ENCODE results near the gene NKAIN2. TPM values are rescaled to one million over a fixed set of nuclear protein-coding genes. Genes with fewer than 3 reads are reported as not detected.

Gene NKAIN2
- total RNA-seq, 1 experiment from 2014 or later, result not detected

- intact Hi-C loops (cut with micrococcal nuclease), result no loop called here
- ChIA-PET POLR2A (no interaction called here), CTCF (no interaction called here), RAD21 (ENCODE audit: low non-redundant PET in 1 of 2, low total read pairs in 2 of 2, uncharacterized antibody in 2 of 2, unreplicated experiment in 2 of 2) (no interaction called here)
- Histone ChIP-seq H3K4me1 (ENCODE audit: control insufficient read depth in 1 of 2, insufficient read depth in 2 of 2, low read length in 2 of 2) (no peaks in the 10 kb centered on the region), H3K9me2 (ENCODE audit: insufficient read depth) (no peaks in the 10 kb centered on the region), H3K4me3 (replicated peaks in 1 of 2; ENCODE audit: low read depth in 1 of 2, low read length in 2 of 2) (no peak overlapping the region), H3K27me3 (ENCODE audit: insufficient read depth, low read length) (peaks cover 3% of the 10 kb centered on the region; the same call in 1 of the 2 replicates), H4K20me1 (ENCODE audit: insufficient read depth) (no peaks in the 10 kb centered on the region; the same call in 1 of the 2 replicates), H3K27ac (ENCODE audit: low read depth, low read length) (no peak overlapping the region), H2AFZ (ENCODE audit: low read depth, low read length, poor library complexity, severe bottlenecking) (no peak overlapping the region), H3K79me2 (ENCODE audit: insufficient read depth, low read length) (no peaks in the 10 kb centered on the region), H3K4me2 (ENCODE audit: low read length) (no peak overlapping the region), H3K36me3 (ENCODE audit: control insufficient read depth in 1 of 2, insufficient read depth in 2 of 2, low read length in 2 of 2) (no peaks in the 10 kb centered on the region), H3K9me3 (ENCODE audit: control insufficient read depth in 1 of 2, insufficient read depth in 1 of 2, low read depth in 1 of 2, low read length in 2 of 2) (no peaks in the 10 kb centered on the region), H3K9ac (ENCODE audit: low read length) (no peak overlapping the region)
- no TSS peak for BruUV-seq (replicated peaks)
- ATAC-seq (no peak), DNase-seq (ENCODE audit: low read depth, low spot score) (no peak)
- no peak for TF ChIP-seq EGR1 (IDR thresholded peaks at IDR 0.05; ENCODE audit: low read depth)
- no peak for TF ChIP-seq EZH2phosphoT487 (IDR thresholded peaks at IDR 0.05; ENCODE audit: borderline replicate concordance)
- TF ChIP-seq ELF1 (IDR thresholded peaks at IDR 0.05; ENCODE audit: borderline replicate concordance, low read depth), result no peak
- no peak for TF ChIP-seq SP1 (IDR thresholded peaks at IDR 0.05; ENCODE audit: low read depth)
- no peak for TF ChIP-seq EZH2 (IDR thresholded peaks at IDR 0.05)
- no peak for TF ChIP-seq ZFX (IDR thresholded peaks at IDR 0.05)
- no peak for TF ChIP-seq SIN3A (IDR thresholded peaks at IDR 0.05; ENCODE audit: low read depth)
- no peak for TF ChIP-seq JUND (IDR thresholded peaks at IDR 0.05)
- no peak for TF ChIP-seq FOSL1 (IDR thresholded peaks at IDR 0.05; ENCODE audit: low read depth)
- TF ChIP-seq, protein P1, sequence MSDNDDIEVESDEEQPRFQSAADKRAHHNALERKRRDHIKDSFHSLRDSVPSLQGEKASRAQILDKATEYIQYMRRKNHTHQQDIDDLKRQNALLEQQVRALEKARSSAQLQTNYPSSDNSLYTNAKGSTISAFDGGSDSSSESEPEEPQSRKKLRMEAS (IDR thresholded peaks at IDR 0.05), result no peak
Measured at GRCh38 chr6:123855506-123855905, 51.8 kb downstream of the NKAIN2 start.

GRCh38 chr6:123859291-123859690, 55.6 kb downstream of the NKAIN2 start:
- TF ChIP-seq ZNF274 (IDR thresholded peaks at IDR 0.05; ENCODE audit: low read depth, low read length) (no peak), EZH2phosphoT487 (IDR thresholded peaks at IDR 0.05; ENCODE audit: borderline replicate concordance) (no peak), EGR1 (IDR thresholded peaks at IDR 0.05; ENCODE audit: low read depth) (no peak)
- no TSS peak for BruUV-seq (replicated peaks)
- Histone ChIP-seq H3K9ac (ENCODE audit: low read length) (no peak overlapping the region), H3K9me3 (ENCODE audit: control insufficient read depth in 1 of 2, insufficient read depth in 1 of 2, low read depth in 1 of 2, low read length in 2 of 2) (no peaks in the 10 kb centered on the region), H3K4me1 (ENCODE audit: control insufficient read depth in 1 of 2, insufficient read depth in 2 of 2, low read length in 2 of 2) (no peaks in the 10 kb centered on the region), H3K36me3 (ENCODE audit: control insufficient read depth in 1 of 2, insufficient read depth in 2 of 2, low read length in 2 of 2) (no peaks in the 10 kb centered on the region), H2AFZ (ENCODE audit: low read depth, low read length, poor library complexity, severe bottlenecking) (no peak overlapping the region), H3K79me2 (ENCODE audit: insufficient read depth, low read length) (no peaks in the 10 kb centered on the region), H3K4me2 (ENCODE audit: low read length) (no peak overlapping the region), H3K27ac (ENCODE audit: low read depth, low read length) (no peak overlapping the region), H4K20me1 (ENCODE audit: insufficient read depth) (no peaks in the 10 kb centered on the region), H3K9me2 (ENCODE audit: insufficient read depth) (no peaks in the 10 kb centered on the region), H3K27me3 (ENCODE audit: insufficient read depth, low read length) (peaks cover 3% of the 10 kb centered on the region; the same call in 1 of the 2 replicates), H3K4me3 (replicated peaks in 1 of 2; ENCODE audit: low read depth in 1 of 2, low read length in 2 of 2) (no peak overlapping the region)
- RAD21 ChIA-PET (ENCODE audit: low non-redundant PET in 1 of 2, low total read pairs in 2 of 2, uncharacterized antibody in 2 of 2, unreplicated experiment in 2 of 2), result no interaction called here
- CTCF ChIA-PET, result no interaction called here
- no peak for DNase-seq (ENCODE audit: low read depth, low spot score)
- intact Hi-C loops (cut with micrococcal nuclease), result no loop called here
- POLR2A ChIA-PET, result no interaction called here
- no peak for ATAC-seq
